Stimulated activated CD4-positive, alpha-beta T cell treated with anti-CD3 and anti-CD28 coated beads, Interleukin-12 subunit alpha, Interleukin-12 subunit beta, amount 100 ng/mL, for 48 hours (primary cell): ENCODE measurements around the gene GNAZ.

Source experiments
- DNase-seq, 3 donors: peaks; one replicate each; pipeline ENCODE4 v3.0.0-alpha.2; 2020; ENCODE audit warnings: low read depth in 2 of 3, low spot score in 1 of 3

The GNAZ gene

DNA sequence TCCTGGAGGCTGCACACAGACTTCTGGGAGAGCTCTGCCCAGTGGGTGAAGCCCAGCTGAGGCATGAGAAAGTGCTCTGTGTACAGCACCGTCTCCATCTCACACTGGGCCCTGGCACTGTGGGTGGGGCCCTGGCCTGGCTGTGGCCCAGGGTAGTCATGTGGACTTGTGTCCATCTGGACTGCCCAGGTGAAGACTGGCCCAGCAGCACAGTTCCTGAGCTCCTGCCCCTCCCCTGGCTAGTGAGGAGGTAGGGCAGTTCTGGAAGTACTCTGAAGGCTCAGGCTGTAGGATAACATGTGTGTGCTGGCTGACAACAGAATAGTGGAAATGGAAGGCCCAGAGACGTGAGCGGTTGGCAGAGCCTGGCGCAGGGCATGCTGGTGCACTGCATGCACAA lies 36.0 kb downstream of the GNAZ start:
- DNase-seq = no peak

DNA sequence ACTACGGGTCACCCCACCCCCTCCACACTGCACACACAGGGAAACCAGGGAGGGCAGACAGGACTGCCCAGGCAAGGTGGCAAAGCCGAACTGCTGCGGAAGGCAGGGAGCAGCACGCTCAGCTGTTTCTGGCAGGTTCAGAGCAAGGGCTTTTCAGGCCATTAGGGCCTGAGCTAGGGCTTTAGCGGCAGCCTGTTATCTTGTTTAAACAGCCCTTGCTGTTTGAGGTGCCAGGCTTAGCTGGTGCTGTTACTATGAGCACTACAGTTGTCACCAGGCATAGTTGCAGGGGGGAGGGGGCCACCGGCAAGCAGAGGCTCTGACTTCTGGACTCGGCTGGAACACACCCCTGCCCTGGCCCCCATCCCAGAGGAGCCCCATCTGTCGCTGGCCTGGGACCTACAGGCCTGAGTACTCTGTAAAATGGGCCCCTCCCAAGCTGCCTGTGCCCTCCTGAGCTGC lies 36.6 kb downstream of the GNAZ start:
- DNase-seq = no peak

DNA sequence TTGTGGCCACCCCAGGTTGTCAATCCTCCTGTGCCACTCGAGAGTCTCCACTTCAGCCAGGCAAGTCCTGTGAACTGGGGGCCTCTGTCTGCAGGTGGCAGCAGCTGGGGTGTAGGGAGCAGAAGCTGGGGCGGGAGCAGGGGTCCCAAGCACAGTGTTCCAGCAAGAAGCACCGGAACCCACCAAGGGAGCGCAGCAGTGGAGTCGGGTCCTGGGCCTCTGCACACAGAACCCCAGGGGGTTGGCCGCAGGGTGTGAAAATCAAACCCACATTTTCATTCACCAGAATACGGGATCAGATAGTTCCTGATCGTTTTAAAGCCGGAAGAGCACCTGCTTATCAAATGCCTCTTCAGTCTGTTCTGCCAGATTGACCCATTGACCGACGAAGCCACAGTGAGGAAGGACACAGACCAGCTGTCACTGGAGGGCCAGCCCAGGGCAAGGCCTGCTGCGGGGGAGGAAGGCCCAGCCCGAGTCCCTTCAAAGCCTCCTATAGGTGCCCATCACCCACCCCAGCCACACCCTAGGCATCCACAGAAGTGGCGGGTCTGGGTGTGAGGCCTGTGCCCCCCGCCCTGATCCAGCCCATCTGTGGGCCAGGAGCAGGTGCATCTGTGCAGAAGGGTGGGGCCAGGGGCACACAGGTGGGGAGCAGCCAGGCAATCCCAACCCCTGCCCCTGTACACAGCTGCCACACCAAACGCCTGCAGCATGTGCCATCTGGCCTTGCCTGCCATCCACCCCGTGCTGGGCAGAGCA lies 37.3 kb downstream of the GNAZ start:
- no peak for DNase-seq

DNA sequence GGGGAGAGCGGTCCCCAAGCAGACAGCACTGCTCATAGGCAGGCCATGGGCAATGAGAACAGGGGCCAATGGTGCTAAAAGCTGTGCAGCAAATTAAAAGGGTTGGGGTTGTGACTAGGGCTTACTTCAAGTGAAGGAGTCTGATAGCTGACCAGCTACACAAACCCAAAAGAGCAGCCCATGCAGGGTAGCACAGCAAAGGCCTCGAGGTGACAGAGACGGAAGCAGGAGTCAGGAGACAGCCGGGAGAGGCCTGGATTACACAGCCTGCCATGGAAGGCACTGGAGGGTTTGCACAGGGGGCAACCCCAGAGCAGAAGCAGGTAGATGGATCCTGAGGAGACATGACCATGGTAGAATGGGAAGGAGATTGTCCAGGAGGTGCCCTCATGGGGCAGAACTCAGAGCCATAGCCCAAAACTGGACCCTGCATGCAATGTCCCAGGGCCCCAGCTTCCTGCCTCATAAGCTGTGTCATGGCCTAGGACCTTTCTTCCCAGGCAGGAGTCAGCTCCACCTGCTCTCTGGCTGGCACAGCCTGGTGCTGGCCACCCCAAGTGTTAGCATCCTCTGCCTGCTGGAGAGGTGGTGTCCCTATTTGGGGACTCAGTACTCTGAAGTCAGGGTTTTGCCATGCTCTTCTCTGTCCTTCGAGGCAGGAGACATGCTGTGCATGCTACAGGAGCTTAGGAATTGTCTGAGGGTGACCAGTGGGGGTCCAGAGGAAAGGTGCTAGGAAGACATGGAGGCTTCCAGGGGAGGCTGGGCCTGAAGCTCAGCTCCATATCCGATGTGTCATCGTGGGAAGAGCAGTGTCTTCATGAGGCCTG lies 38.1 kb downstream of the GNAZ start:
- no peak for DNase-seq

DNA sequence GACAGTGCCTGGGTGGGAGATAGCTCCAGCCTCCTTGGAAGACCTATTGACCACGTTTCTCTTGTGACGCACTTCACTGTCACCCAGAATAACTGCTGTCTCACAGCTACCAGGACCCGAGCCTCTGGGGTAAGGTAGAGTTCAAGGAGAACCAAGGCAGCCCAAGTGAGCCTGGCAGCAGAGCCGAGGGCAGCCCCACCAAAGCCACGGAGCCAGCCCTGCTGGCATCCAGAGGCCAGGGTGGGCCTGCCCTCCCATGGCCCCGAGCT lies 38.7 kb downstream of the GNAZ start:
- DNase-seq = no peak

DNA sequence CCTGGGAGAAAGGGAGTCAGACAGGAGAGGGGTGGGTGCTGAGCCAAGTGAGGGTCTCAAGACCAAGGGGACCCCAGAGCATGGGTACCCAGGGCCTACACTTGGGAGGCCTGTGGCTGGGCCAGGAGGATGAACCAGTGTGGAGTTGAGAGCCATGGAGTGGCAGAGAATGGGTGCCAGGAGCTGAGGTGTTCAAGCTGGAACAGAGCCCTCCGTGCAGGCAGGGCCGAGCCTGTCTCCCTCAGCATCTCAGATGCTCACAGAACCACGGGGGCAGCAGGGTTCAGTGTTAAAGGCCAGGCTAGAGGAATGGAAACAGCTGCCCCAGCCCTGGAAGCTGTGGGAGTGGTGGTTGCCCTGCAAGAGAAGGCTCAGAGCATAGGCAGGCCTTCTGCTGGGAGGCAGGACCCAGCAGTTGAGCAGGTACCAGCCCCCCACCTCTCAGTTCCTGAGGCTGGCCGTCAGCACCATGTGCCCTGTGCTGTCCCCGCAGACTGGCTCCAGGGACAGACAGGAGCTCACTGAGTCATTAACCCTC lies 39.2 kb downstream of the GNAZ start:
- no peak for DNase-seq

DNA sequence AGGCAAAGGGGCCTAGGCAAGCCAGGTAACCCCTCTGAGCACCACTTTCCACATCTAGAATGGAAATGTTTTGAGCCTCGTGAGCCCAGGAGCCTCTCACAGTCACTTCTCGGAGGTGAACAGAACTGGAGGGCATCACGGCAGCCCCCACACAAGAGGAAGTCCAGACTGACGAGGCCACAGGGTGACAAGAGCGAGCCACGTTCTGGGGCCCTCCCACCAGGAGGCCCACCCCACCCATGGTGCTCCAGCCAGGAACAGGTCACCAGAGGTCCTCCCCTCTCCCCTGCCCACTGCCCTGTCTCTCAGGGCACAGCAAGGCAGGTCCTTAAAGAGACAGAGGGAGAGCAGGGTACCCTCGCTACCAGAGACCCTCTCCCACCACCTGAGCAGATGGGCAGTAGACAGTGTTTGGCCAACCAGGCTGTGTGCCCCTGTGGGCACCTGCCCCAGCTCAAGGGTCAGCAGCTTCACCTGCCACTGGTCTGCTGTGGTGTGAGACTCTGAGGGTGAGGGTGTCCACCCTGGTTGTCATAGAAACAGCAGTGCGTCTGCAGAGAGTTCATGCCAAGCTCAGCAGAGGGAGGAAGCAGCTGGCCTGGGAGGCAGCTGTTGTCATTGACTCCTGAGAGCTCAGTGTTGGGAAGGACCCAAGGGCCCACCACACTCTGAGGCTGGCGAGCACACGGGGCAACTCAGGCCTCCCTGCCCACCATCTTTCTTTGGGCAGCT lies 40.0 kb downstream of the GNAZ start:
- DNase-seq = no peak

DNA sequence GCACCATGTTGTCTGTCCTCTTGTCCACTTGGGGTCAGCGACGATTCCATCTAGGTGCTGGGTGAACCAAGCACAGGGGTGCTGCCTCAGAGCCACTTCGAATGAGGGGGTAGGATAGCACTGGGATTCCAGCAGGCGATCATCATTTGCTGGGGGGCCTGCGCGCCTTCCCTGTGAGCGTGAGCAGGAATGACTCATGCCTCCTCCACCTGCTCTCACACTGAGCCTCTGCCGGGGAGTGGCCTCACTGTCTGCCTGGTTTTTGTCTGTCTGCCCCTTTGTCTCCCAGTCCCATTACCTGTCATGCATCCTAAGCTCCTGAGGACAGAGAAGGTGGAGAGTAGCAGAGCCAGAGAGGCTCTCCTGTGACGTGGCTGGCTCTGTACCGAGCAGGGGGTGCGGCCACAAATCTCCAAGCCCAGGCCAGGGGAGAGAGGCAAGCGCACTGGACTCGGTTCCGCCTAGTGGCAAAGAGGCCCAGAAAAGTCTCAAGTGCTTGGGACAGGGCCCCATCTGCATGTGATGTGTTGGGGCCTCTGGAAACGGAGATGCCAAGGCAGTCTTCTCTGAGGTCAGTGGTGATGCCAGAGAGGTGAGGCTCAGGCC lies 40.7 kb downstream of the GNAZ start:
- no peak for DNase-seq

DNA sequence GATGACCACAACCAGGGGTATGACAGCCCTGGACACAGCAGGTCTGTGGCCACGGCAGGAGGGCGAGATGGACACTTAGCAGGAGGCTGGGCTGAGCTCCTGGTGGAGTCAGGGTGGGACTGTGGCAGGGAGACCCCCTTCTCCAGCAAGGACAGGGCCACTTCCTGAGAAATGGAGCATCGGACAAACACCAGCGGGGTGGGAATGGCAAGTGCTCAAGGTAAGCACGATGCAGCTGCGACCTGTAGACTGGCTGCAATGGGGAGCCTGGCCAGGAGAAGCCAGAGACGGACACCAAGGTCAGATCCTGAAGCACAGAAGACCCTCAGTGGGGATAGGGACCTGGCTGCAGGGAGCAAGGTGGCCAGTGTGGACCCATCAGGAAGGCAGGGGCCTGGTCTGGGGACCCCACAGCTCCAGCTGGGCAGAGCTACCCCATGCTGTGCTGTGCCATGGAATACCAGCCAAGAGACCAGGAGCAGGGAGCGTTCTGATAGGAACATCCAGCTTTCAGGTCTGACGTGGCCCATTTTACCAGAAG lies 42.2 kb downstream of the GNAZ start:
- no peak for DNase-seq

DNA sequence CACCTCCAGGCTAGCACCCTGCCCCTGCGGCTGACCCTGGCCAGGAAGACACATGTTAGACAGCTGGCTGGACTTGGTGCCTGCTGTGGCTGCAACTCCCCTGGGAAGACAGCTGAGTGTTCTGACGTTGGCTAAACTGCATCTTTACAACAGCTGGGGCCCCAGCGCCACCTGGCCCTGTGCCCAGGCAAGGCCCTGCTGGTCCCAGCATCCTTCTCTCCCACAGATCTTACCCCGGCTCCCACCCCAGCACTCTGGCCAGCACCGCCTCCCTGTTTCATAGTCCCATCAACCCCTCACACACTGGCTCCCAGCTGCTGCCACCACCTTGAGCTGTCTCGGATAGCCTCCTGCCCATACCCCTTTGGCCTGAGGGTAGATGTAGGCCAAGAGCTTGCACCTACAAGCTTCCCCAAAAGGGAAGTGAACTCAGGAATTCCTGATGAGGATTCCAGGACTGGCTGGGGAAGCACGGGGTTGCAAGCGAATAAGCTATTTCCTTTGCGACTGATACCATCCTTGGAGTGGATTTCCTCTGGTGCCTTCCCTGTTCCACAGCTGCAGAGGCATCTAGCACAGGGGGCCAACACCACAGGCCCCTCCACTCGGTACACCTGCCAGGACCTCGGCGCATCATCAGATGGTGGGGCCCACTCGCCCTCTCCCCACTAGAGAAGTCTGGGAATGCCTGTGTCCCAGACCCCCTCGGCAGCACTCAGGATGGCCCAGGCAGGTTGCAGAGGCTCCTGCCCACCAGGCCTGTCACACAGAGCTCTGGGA lies 42.9 kb downstream of the GNAZ start:
- no peak for DNase-seq

DNA sequence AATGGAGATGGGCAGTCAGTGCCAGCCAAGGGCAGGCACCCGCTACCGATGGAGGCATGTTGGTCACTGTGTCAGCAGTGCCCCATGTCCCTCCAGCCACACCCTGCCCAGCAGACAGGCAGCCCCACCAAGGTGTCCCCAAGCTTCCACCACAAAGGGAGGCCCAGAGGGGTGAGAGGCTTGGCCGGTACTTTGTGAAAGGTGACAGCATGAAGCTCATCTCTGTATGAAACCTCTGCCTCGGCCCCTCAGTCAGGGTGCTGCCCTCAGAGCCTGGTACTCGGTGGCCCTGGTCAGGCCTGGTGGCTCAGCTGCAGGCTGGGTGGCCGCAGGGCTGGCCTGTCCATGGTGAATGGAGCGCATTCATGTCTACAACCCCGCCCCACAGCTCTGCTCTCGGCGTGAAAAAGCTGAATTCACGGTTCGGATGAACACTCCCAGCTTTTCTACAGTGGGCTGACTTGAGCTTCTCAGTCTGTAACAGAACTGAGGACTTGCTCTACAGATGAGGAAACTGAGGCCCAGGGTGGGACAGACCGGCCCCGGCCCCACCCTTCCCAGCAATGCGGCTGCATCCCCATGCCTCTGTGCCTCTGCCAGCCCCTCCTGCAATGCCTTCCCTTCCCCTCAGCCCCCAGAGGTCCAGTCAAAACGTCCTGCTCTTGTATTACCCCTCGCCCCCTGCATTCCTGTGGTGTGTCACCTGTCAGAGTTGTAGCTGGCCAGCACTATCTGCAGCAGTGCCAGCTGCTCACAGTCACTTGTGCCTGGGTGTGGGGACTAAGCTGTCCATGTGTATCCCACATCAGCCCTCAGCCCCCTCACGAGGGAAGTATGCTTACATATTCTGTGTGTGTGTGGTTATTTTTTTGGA lies 43.8 kb downstream of the GNAZ start:
- no peak for DNase-seq

DNA sequence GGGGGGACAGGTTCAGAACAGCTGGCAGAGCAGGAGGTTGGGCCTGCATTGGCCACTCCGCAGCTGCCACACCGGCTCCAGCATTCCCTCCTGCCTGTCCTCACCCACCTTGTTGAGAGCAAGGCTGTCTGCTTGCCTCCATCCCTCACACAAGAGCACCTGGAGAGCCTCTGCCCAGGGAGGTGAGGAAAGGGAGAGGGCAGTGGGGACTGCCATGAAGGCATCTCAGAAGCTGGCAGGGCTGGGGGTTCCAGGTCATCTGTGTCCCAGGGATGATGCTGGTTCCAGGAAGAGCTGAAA lies 44.4 kb downstream of the GNAZ start:
- DNase-seq = no peak

DNA sequence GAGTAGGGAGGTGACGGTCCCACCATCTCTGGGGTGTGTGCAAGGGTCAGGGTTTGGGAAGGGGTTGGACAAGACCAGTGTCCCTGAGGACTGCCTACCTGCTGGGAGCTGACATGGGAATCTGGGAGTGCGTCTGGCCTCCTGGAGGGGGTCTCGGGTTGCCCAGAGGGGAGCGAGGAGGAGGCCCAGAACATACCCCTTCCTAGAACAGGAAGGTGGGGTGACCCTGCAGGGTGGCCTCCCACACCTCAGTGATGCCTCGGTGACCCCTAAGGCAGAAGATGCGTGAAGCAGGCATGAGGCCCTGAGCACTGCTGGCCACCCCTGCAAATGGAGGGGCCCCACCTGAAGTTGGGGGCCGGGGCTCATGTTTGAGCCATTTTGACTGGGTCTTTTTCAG lies 45.0 kb downstream of the GNAZ start:
- DNase-seq = no peak

DNA sequence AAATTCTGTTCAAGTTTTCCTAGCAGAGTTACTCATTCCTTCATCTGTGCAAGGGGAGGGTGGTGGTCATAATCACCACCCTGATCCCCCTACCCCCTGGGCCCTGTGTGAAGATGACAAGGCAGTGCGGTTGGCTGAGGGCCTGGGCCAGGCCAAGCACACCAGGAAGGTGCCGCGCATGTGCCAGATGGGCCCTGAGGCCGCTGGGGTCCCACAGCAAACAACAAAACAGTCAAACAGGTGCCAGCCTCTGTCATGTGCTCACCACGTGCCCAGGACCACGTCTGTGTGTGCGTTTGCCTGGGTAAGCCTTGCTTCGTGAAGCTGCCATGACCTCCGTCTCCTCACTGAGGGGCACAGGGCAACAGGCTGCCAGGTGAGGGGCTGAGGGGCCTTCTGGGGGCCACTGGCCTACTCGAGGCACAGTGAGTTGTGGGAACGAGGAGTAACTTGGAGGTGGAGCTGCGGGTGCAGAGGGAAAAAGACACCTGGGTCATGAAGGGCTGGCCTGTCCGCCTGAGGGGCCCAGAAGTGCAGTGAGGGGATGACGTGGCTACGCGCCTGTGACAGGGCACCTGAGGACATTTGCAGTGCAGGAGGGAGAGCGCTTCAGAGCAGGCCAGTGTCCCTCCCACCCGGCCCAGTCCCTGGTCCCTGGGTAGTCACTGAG lies 45.6 kb downstream of the GNAZ start:
- DNase-seq = no peak

DNA sequence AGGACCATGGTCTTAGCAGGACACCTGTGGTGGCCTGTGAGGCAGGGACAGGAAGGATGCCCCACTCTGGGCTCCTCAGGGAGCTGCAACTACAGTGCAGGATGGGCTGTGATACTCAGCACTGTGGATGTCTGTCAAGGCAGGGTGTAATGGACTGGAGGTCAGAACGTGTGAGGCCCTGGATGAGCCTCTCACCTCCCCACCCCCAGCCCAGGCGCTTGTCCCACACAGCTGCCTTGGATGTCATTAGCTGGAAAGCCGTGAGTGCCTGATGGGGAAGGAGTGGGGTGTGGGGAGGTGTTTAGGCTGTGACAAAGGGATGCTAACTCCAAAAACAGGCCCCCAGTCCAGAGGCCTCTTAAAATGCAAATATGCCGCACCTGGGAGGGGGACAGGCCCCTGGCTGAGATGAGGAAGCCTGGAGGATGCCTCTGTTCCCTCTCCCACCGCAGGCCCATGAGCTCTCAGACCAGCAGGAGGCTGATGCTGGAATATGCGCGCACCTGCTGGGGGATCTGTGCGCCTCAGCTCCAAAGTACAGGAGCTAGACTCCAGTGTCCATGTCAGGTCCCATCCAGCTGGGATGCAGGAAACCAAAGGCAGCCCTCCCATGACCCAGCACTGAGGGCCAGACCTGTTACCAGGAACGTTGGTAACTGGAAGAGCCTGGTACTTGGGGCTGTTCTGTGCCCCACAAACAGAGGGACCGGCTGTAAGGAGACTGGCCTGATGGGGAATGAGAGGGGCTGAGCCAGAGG lies 46.4 kb downstream of the GNAZ start:
- no peak for DNase-seq

DNA sequence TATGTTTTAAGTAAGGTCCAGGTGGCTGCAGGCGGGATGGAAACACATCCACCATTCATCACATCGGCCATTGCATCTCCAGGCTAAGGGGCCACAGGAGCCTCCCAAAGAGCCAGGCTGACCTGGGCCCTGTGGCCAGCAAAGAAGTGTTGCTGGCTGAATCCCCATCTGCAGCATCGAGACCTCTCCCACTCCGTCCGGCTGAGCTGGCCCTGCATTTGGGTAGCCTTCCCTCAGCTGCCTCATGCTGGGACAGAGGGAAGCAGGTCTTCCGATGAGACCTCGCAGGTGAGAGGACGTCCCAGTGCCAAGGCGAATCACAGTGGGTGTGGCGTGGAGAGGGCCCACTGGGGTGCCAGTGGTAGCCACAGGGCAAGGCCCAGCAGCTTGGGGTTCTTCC lies 47.0 kb downstream of the GNAZ start:
- DNase-seq = no peak

DNA sequence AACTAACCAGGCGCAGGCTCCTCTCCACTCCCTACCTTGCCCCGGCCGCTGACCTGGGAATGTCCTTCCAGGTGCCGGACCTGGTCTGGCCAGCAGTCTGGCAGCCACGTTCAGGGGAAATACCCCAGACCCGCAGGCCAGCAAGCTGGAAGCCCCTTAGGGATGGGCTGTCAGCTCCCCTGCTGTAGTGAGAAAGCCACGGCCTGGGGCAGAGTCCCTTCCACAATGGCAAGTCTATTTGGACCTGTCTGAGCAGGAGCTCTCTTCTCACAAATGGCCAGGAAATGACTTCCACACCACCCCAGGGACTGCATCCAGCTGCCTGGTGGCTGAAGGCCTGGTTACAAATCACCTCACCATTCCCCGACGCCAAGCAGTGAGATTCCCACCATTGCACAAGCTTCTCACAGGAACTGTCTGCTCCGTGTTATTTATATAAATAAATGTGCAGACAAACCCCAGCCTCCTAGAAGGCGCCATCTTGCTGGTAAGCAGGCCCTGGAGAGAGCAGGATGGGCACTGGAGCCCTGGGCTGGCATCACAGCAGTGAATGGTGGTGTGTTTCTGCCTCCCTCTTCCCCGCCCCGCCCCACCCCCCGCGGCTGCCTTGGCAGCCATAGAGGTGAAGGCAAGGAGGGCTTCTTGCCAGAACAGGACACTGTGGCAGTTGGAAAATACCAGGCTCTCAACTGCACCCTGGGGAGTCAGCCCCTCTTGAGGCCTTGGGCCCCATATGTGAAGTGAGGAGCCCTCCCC lies 47.8 kb downstream of the GNAZ start:
- DNase-seq = no peak
